Breast epithelium (tissue), 3 donors: ENCODE data around the gene PDIA2.

Source experiments
- CTCF ChIP-seq, 3 donors: fragments of 450-650 bp; IDR thresholded peaks; one replicate each; pipeline ENCODE4 v1.5.1; 2016 to 2017; ENCODE audit warnings: antibody characterized with exemption in 3 of 3, mild to moderate bottlenecking in 3 of 3, moderate library complexity in 3 of 3
- POLR2A ChIP-seq: fragments of 450-650 bp; IDR thresholded peaks from one replicate; pipeline ENCODE4 v1.6.1; 2016; ENCODE audit warnings: antibody characterized with exemption, mild to moderate bottlenecking, moderate library complexity
- POLR2AphosphoS5 ChIP-seq, 3 donors: sonication (generic); formaldehyde crosslinking; IDR thresholded peaks; one replicate each; pipeline ENCODE4 v1.6.1; 2017; ENCODE audit warnings: antibody characterized with exemption in 3 of 3

GRCh38 chr16:309476-309875 is 26.5 kb downstream of the PDIA2 start:
- no peak for TF ChIP-seq CTCF (IDR thresholded peaks at IDR 0.05)
- no peak for TF ChIP-seq POLR2A
- no peak for TF ChIP-seq POLR2AphosphoS5 (IDR thresholded peaks at IDR 0.05)
